ENCODE measurements around the gene KIF7.
A peak's percentile ranks its signal among the peaks of the same experiment; 100 is the strongest.

Gene KIF7

GRCh38 chr15:89670971-89671560, 15.8 kb upstream of the KIF7 start:
- no peak for DNase-seq (ENCODE audit: low spot score)

GRCh38 chr15:89669941-89670340, 14.7 kb upstream of the KIF7 start:
- DNase-seq (ENCODE audit: low spot score): no peak

GRCh38 chr15:89669309-89669865, 14.1 kb upstream of the KIF7 start:
- no peak for DNase-seq (ENCODE audit: low spot score)

- DNase-seq (ENCODE audit: low spot score): no peak
Observed at GRCh38 chr15:89668171-89668570, 12.9 kb upstream of the KIF7 start.

GRCh38 chr15:89667706-89667960, 12.4 kb upstream of the KIF7 start:
- no peak for DNase-seq (ENCODE audit: low spot score)

- no peak for DNase-seq (ENCODE audit: low spot score)
Observed at GRCh38 chr15:89666858-89667705, 11.8 kb upstream of the KIF7 start.

- no peak for DNase-seq (ENCODE audit: low spot score)
Observed at GRCh38 chr15:89666184-89666857, 11.1 kb upstream of the KIF7 start.

- DNase-seq (ENCODE audit: low spot score): no peak
Observed at GRCh38 chr15:89665449-89666181, 10.3 kb upstream of the KIF7 start.

- no peak for DNase-seq (ENCODE audit: low spot score)
Observed at GRCh38 chr15:89664441-89665350, 9.4 kb upstream of the KIF7 start.

- DNase-seq (ENCODE audit: low spot score): peak; percentile 12
Observed at GRCh38 chr15:89662893-89663626, 7.8 kb upstream of the KIF7 start.

GRCh38 chr15:89660556-89660955, 5.3 kb upstream of the KIF7 start:
- no peak for DNase-seq (ENCODE audit: low spot score)

- no peak for DNase-seq (ENCODE audit: low spot score)
Observed at GRCh38 chr15:89659295-89659694, 4.0 kb upstream of the KIF7 start.

GRCh38 chr15:89657686-89658200, 2.5 kb upstream of the KIF7 start:
- DNase-seq (ENCODE audit: low spot score): no peak

- DNase-seq (ENCODE audit: low spot score): no peak
Observed at GRCh38 chr15:89656116-89656815, 999 bp upstream of the KIF7 start.

GRCh38 chr15:89654301-89654761, 936 bp downstream of the KIF7 start:
- peak; percentile 65 for DNase-seq (ENCODE audit: low spot score)

GRCh38 chr15:89653578-89653977, 1.7 kb downstream of the KIF7 start:
- no peak for DNase-seq (ENCODE audit: low spot score)

- no peak for DNase-seq (ENCODE audit: low spot score)
Observed at GRCh38 chr15:89652666-89653065, 2.6 kb downstream of the KIF7 start.

- DNase-seq (ENCODE audit: low spot score): no peak
Observed at GRCh38 chr15:89652131-89652530, 3.1 kb downstream of the KIF7 start.

- DNase-seq (ENCODE audit: low spot score): no peak
Observed at GRCh38 chr15:89649716-89650115, 5.6 kb downstream of the KIF7 start.

All from HuH-7.5 (cell line).